NCI-H2196 treated with DMSO at 0.1 percent for 48 hours (cell line): ENCODE measurements around the gene HIKESHI.

Experiments
- DNase-seq: peaks from one replicate; lab custom pipeline; 2025; ENCODE audit not compliant: unreplicated experiment; lab: John Stamatoyannopoulos, UW

Gene HIKESHI

DNA sequence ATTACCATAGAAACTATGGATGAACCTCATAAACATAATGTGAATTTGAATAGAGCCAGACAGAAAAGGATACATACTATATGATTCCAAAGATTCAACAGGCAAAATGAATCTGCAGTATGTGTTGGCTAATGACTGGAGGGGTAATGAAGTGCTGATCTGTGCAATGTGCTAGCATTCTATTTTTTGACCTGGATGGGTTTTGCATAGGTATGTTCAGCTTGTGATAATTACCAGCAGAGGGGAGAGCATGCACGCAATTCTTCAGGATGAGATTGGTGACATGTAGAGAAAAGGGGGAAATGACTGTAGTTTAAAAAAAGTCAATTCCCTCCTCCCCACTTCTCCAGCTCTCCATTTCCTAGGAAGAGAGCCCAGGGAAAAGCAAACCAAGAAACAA lies 72.0 kb downstream of the HIKESHI start:
- DNase-seq: no peak

DNA sequence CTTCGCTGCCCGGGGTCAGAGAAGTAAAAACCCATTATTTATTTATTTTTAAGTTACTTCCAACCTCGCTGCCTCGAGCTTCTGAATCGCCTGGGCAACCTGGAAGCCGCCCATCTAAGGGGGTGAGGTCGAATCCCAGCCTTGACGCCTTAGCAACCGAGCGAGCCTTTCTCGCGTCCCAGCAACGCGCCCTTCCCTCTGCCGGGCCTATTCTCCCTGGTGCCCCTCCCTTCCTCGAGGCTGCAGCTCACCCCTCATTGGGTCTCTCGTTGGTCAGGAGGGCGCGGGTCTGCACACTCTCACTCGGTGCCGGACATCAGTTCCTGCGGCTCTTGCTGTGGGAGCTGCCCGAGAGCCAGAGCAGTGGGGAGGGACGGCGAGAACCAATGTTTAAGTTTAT lies 72.5 kb downstream of the HIKESHI start, which contains the start of gene CCDC81:
Gene CCDC81 (plus strand): TSS at position 302 of the 400 bp plus-strand sequence. CDS start 277 bp downstream, outside the sequence.
- no peak for DNase-seq

DNA sequence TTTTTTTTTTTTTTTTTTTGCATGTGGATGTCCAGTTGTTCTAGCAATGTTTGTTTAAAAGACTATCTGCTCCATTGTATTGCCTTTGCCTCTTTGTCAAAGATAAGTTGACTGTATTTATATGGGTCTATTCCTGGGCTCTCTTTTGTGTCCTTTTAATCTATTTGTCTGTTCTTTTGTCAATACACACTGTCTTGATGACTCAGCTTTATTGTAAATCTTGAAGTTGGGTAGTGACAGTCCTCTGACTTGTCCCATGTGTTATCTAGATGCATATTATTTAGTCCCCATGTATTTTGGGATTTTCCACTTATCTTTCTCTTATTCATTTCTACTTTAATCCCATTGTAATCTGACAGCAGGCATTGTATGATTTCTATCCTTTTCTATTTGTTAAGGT lies 75.9 kb downstream of the HIKESHI start:
- DNase-seq: no peak

DNA sequence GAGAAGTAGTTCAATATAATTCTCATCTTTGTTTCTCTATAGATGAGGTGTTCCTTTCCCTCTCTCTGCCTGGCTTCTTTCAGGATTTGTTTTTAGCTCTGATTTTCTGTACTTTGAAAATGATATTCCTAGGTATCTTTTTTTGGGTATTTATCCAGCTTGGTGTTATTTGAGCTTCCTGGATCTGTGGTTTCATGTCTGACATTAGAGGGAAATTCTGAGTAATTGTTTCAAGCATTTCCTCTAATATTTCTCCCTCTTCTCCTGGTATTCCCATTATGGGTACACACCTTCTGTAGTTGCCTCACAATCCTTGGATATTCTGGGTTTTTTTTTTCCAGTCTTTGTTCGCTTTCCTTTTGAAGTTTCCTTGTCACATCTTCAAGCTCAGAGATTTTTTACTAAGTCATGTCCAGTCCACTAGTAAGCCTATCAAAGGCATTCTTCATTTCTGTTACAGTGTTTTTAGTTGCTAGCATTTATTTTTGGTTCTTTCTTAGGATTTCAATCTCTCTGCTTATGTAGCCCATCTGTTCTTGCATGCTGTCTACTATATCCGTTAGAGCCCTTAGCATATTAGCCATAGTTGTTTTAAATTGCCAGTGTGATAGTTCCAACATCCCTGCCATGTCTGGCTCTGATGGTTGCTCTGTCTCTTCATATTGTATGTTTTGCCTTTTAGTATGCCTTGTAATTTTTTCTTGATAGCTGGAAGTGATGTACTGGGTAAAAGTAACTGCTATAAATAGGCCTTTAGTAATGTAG lies 78.4 kb downstream of the HIKESHI start:
- no peak for DNase-seq

DNA sequence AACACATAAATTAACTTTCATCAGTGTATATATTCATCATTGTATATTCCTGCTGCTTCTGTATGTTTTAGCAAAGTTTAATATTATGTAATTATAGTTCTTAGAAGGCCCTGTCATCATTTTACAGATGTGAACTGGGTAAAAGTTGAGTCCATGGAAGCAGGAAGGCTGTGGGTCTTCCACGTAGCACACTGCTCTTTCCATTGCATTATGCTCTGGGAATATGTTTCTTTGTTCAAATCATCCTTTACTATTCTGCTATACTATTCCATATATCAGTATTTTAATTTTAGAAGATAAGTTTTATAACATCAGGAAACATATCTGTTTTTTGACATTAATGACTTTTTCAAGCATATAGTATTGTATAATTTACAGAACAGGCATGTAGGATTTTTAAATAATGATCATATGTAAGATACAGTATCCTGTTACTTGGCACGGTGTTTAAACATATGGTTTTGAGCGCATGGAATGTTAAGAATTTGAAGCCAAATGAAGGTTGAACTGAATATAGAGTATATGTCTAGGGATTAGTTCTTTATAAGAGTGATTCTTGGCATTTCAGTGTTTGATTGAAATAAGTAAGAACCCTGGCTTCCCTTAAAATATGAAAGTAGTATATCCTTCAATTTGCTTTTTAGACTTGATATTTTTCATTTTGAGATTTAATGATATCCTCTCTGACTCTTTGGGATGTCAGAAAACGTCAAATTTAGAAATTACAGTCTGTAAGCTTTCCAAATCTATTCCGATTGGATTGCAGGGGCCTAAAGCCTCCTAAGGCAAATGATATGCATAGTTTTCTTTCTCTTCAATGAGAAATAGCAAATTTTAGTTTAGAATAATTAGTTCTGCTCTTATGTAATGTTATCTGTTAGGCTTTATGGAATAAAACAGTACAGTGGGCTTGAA lies 81.3 kb downstream of the HIKESHI start:
- DNase-seq: no peak

DNA sequence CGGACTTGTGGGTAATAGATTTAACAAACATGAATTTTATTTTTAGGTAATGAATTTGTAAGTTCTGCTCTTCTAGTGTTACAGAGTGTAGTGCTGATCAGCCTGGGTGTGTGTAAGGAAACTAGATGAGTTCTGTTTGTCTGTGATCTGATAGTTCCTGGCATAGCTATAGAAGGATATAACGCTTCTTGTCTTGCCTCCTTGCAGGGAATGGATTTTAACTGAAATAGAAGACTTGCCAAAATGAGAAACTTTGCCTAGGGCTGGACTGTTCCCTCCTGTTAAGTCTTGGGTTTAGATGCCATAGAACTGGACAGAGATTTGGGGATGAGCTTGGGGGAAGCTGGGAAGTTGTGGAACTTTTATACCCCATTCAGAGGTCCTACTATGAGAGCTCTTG lies 84.2 kb downstream of the HIKESHI start:
- DNase-seq: no peak

DNA sequence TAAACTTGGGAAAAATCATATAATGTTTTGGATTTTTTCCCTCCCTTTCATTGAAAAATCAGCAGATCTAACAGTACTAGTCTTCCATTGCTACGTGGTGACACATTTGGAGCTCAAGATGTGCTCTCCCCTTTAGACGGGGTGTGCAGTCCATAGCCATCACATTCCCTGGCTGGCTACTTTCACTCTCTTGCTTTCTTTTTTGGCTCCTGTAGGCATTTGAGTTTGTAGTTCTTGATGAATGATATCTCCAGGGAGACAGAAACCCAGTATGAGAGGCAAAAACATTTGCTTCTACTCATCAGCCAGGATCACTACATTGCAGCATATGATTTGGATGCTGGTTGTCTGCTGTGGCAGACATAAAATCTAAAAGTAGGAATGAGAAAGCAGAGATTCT lies 84.7 kb downstream of the HIKESHI start:
- no peak for DNase-seq

DNA sequence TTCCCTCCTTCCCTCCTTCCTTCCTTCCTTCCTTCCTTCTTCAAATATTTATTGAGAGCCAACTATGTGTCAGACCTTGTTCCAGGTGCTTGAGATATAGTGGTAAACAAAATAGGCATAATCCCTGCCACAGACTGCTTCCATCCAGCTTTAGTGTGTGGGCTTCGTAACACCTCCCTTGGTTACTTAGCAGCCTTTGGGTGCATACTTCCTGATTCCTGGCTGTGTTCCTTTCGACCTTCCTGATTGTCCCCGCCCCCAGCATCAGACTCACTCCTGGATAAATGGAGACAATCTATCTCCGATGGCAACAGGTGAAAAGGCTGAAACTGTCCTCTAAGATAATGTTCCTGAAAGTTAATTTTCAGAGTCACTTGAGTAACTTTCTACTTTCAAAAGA lies 86.2 kb downstream of the HIKESHI start:
- no peak for DNase-seq

DNA sequence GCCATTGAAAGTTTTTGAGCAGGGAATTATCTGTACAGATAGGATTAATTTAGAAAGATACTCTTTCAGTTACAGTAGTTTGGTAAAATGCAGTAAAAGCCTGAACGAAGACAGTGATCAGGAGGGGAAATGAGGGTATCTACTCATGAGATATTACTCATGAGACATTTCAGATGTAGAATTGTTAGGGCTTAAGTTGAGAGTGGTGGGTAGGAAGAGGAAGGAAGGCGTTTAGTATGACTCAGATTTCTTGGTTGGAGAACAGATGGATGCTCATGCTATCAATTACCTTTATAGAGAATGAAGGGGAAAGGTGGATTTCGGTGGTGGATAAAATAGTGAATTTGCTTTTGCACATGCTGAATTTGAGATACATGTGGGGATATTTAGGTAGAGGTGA lies 88.4 kb downstream of the HIKESHI start:
- no peak for DNase-seq

DNA sequence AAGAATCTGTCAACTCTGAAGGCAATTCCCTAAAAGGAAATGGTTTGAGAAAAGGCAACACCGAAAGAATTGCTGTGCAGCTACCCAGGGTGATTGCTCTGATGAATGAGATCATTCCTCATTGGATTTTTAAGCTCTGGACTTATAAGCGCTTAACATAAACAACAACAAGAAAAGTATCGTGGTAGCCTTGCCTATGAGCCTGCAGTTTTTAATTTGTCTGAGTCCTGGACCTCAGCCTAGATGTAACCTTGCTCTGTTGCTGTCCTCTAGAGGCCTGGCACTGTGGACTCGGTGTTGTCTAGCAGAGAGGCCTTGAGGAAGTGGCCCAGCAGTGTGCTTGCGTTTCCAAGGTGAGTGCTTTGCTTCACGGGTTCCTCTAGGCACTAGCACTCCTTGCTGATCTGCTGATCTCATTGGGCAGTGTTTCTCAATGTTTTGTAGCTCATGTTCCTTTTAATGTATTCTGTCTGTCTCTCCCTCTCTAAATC lies 93.1 kb downstream of the HIKESHI start:
- DNase-seq: no peak
